ENCODE results near the gene ADAMTS2.

ADAMTS2 gene

DNA sequence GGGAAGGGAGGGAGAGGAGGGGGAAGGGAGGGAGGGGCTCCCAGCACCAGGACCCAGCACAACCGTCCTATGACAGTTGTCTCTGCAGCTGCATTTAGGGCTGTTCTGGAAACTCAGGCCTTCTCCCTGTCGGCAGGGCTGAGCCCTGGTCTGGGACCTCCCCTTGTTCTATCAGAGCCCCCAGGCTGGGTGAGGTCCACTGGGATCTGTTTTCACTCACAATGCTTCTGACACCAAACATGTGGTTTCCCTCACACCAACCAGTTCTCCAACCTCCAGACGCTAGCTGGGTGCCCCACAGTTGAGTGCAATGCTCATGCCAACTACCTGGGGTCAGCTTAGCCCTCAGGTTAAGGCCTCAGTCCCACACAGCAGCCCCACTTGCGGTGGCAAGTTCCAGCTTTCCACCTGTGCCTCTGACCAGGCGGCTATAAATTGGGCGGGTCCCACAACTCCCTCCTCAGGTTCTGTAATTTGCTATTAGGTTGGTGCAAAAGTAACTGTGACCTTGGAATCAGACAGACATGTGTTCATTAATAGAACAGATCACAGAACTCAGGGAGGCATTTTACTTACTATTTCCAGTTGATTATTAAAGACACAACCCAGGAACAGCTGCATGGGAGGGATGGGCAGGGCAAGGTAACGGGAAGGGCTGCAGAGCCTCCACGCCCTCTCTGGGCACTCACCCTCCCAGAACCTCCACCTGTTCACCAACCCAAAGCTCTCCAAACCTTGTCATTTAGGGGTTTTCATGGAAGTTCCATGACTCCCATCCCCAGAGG is 13.5 kb downstream of the ADAMTS2 start:
- ATAC-seq (ENCODE audit: low read depth) (no peak), DNase-seq (ENCODE audit: low spot score) (no peak)
- H3K4me1 ChIP-seq (ENCODE audit: insufficient read depth, poor library complexity, severe bottlenecking): no peaks in the 10 kb centered on the region
- TF ChIP-seq, protein P1, sequence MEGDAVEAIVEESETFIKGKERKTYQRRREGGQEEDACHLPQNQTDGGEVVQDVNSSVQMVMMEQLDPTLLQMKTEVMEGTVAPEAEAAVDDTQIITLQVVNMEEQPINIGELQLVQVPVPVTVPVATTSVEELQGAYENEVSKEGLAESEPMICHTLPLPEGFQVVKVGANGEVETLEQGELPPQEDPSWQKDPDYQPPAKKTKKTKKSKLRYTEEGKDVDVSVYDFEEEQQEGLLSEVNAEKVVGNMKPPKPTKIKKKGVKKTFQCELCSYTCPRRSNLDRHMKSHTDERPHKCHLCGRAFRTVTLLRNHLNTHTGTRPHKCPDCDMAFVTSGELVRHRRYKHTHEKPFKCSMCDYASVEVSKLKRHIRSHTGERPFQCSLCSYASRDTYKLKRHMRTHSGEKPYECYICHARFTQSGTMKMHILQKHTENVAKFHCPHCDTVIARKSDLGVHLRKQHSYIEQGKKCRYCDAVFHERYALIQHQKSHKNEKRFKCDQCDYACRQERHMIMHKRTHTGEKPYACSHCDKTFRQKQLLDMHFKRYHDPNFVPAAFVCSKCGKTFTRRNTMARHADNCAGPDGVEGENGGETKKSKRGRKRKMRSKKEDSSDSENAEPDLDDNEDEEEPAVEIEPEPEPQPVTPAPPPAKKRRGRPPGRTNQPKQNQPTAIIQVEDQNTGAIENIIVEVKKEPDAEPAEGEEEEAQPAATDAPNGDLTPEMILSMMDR (IDR thresholded peaks at IDR 0.05; ENCODE audit: poor library complexity, severe bottlenecking): no peak
- H3K9me3 ChIP-seq (ENCODE audit: severe bottlenecking): peaks cover 2% of the 10 kb centered on the region
- no peak overlapping the region for H3K4me3 ChIP-seq (ENCODE audit: severe bottlenecking)
- no peak overlapping the region for H3K27ac ChIP-seq (ENCODE audit: poor library complexity, severe bottlenecking)
- no peaks in the 10 kb centered on the region for H3K27me3 ChIP-seq (ENCODE audit: insufficient read depth, poor library complexity, severe bottlenecking)
- H3K36me3 ChIP-seq (ENCODE audit: low read depth): no peaks in the 10 kb centered on the region

DNA sequence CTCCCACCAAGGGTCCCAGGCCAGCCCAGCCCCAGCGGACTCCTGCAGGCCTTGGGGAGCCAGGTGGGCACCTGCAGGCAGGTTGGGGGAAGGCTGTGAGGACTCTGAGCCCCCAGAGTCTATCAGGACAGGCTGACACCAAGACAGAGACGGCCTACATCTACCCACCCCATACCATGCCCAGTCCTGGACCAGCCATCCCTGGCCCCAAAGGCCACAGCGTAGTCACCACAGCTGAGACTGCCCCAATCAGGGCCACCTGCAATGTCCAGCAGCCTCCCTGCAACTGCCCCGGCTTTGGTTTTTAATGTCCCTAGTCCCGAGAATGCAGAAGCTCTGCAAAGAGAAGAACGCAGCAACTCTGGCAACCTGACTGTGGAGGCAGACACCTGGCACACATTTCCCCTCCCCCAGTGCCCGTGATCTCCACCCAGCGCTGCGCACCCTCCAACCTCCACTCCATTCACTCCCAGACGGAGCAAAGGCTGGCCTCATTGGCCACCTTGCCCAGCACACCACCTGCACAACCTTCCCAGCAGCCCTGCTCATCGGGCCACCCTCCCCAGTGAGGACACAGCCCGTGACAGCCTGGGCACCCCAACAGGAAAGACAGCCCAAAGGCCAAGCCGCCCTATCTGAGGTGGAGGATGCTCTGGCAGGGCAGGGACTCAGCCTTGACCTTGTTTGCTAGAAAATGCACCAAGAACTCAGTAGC is 14.9 kb downstream of the ADAMTS2 start:
- DNase-seq (ENCODE audit: low spot score): no peak
- no peak for ATAC-seq (ENCODE audit: low read depth)
- Histone ChIP-seq H3K27me3 (ENCODE audit: insufficient read depth, poor library complexity, severe bottlenecking) (no peaks in the 10 kb centered on the region), H3K27ac (ENCODE audit: poor library complexity, severe bottlenecking) (no peak overlapping the region), H3K36me3 (ENCODE audit: low read depth) (no peaks in the 10 kb centered on the region), H3K4me1 (ENCODE audit: insufficient read depth, poor library complexity, severe bottlenecking) (no peaks in the 10 kb centered on the region), H3K9me3 (ENCODE audit: severe bottlenecking) (peaks cover 2% of the 10 kb centered on the region), H3K4me3 (ENCODE audit: severe bottlenecking) (no peak overlapping the region)
- TF ChIP-seq, protein P1 (IDR thresholded peaks at IDR 0.05; ENCODE audit: poor library complexity, severe bottlenecking): no peak

DNA sequence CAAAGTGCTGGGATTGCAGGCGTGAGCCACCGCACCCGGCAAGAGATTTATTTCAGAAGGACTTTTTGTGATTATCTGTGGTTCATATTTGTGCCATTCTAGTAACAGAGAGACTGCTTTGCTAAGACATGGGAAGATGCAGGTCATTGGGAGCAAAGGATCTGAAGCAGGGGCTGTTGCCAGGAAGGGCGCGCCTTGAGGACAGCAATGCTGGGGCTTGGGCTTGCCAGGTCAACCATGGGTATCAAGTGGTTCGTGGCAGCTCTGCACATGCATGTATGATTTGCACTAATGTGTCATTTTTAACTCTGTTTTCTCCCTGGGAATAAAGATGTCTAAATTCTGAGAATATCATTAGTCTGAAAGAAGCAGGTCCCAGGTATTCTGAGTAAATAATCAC is 17.0 kb downstream of the ADAMTS2 start:
- TF ChIP-seq, protein P1 (IDR thresholded peaks at IDR 0.05; ENCODE audit: poor library complexity, severe bottlenecking): no peak
- Histone ChIP-seq H3K9me3 (ENCODE audit: severe bottlenecking) (peaks cover 6% of the 10 kb centered on the region), H3K4me1 (ENCODE audit: insufficient read depth, poor library complexity, severe bottlenecking) (no peaks in the 10 kb centered on the region), H3K27ac (ENCODE audit: poor library complexity, severe bottlenecking) (no peak overlapping the region), H3K27me3 (ENCODE audit: insufficient read depth, poor library complexity, severe bottlenecking) (no peaks in the 10 kb centered on the region), H3K4me3 (ENCODE audit: severe bottlenecking) (no peak overlapping the region), H3K36me3 (ENCODE audit: low read depth) (no peaks in the 10 kb centered on the region)
- no peak for ATAC-seq (ENCODE audit: low read depth)
- no peak for DNase-seq (ENCODE audit: low spot score)

DNA sequence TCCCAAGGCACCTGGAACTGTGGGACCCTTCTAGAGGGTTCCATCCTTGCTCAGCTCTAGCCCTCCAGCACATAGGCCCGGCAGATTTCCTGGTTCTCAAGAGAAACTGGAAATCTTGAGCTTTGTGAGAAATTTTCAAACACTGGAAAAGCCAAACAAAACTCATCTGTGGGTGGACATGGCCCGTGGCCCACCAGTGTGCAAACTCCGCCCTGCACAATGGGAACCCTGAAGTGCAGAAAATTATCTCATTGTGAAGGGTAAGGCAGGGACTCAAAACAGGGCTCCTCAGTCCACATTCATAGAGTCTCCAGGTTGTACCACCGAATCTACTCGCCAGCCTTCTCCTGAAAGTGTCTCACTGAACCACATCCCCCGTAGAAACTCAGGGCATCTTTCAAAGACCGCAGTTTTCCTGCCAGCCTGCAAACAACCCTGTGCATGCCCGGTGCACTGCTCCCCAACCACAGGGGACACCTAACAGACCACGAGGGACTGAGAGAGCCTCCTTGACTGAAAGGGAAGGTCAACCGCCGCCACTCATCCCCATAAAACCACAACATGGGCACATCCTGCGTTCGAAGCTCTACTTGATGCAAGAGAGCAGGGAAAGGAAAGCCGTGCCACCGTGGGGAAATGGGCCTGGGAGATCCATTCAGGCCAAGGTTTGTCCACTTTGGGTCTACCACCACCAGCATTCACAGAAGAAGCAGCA is 18.1 kb downstream of the ADAMTS2 start:
- ATAC-seq (ENCODE audit: low read depth) (no peak), DNase-seq (ENCODE audit: low spot score) (no peak)

More for the DNA sequence above, 18.1 kb downstream of the ADAMTS2 start:
- TF ChIP-seq, protein P1 (IDR thresholded peaks at IDR 0.05; ENCODE audit: poor library complexity, severe bottlenecking): no peak
- Histone ChIP-seq H3K4me3 (ENCODE audit: severe bottlenecking) (no peak overlapping the region), H3K27me3 (ENCODE audit: insufficient read depth, poor library complexity, severe bottlenecking) (no peaks in the 10 kb centered on the region), H3K4me1 (ENCODE audit: insufficient read depth, poor library complexity, severe bottlenecking) (no peaks in the 10 kb centered on the region), H3K9me3 (ENCODE audit: severe bottlenecking) (peaks cover 6% of the 10 kb centered on the region), H3K27ac (ENCODE audit: poor library complexity, severe bottlenecking) (no peak overlapping the region), H3K36me3 (ENCODE audit: low read depth) (no peaks in the 10 kb centered on the region)

Measured in RWPE2 (cell line).